GM13977 (cell line): ENCODE data around the gene SHROOM3.

Source experiments
- DNase-seq: peaks from one replicate; pipeline ENCODE4 v3.0.0; 2012; ENCODE audit warnings: low spot score
- CTCF ChIP-seq: IDR thresholded peaks from 2 replicates; pipeline ENCODE4 v1.5.1; 2012; ENCODE audit warnings: mild to moderate bottlenecking, control low read depth; ENCODE audit not compliant: insufficient read depth; ENCODE audit errors: extremely low read depth, missing control alignments
- in situ Hi-C: fragments of 300-500 bp; cut with MboI; formaldehyde crosslinking; loops from one replicate; pipeline ENCODE4 v1.12.0; 2022; ENCODE audit warnings: low sequenced_read_pairs, low pct_unique_long_range_greater_than_20kb, mixed read lengths, inconsistent platforms; ENCODE audit not compliant: unreplicated experiment

The SHROOM3 gene

DNA sequence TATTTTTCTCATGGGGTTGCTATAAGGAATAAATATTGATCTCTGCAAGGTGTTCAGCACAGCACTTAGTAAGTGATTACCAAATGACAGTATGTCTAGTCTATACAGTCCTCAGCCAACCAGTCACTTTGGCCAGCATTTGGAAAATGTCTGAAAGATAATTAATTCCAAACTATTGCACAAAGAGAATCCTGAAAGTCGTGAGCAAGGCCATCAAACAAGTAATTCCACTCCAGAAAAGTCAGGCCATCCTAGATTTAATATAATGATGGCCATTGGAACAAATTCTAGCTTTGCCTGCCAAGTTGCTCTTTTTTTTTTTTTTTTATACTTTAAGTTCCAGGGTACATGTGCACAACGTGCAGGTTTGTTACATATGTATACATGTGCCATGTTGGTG, 96.6 kb downstream of the SHROOM3 start:
- in situ Hi-C loops, result no loop called here
- no peak for DNase-seq
- TF ChIP-seq CTCF, result no peak

DNA sequence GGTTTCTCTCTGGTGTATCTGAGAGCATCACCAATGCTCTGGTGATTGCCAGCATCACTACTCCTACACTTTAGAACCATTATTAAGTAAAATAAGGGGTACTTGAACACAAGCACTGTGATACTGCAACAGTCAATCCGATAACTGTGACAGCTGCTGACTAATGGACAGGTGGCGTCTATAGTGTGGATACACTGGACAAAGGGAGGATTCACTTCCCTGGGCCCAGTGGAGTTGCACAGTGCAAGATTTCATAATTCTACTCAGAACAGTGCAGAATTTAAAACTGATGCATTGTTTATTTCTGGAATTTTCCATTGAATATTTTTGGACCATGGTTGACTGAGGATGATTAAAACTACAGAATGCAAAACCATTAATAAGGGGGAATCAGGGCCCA, 97.8 kb downstream of the SHROOM3 start:
- no peak for DNase-seq
- in situ Hi-C loops, result no loop called here
- TF ChIP-seq CTCF, result no peak

DNA sequence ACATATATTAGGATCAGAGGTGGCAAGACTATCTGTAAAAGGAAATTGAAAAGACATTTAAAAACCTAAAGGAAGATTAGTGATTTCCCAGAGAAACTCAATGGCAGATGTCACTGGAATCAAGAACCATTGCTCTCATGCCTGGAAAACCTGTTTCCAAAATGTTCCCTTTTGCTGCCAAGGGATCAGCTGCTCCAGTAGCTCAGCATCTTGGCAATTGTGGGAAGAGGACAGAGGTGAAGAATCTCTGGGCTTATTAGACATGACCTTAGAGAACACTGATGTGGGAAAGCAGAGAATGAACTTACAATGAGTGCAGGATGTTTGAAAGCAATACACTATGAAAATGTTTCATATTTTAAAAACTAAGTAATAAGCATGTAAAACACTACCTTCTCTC, 98.3 kb downstream of the SHROOM3 start:
- in situ Hi-C loops, result no loop called here
- DNase-seq, result no peak
- no peak for TF ChIP-seq CTCF

GRCh38 chr4:76535603-76536372, 100.8 kb downstream of the SHROOM3 start:
- TF ChIP-seq CTCF, result no peak
- in situ Hi-C loops, result no loop called here

DNA sequence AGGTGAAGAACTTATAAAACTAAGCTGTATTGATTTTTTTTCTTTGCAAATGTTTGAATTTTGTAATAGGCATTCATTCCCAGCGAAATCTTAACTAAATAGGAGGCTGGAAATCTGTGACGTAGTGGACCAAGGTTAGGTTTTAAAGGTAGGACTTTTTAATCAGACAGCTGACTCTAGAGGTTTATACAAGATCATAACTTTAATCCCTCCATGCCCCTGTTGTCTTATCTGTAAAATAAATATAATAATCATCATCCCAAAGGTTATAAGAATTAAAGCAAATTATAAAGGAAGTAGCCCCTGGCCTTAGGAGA, 101.3 kb downstream of the SHROOM3 start:
- TF ChIP-seq CTCF, result no peak
- in situ Hi-C loops, result no loop called here
- DNase-seq, result no peak

More at GRCh38 chr4:76535603-76536372, 100.8 kb downstream of the SHROOM3 start:
- DNase-seq, result no peak

- in situ Hi-C loops, result no loop called here
- no peak for DNase-seq
- TF ChIP-seq CTCF, result no peak
These were observed 103.3 kb downstream of the SHROOM3 start for GRCh38 chr4:76538296-76538695.
